HG02642 (cell line): Measurements from ENCODE around the gene RALGDS.
"Not testable (repeated sequence)": the region's sequence is repeated elsewhere in the genome, so short reads cannot be mapped to it uniquely, and the experiment has no call there.

Experiments
- ATAC-seq: cut with Tn5 transposase; IDR thresholded peaks from one replicate; pipeline ENCODE4 v1.9.1; 2021; ENCODE audit warnings: mild to moderate bottlenecking; ENCODE audit not compliant: unreplicated experiment, poor library complexity

The RALGDS gene

DNA sequence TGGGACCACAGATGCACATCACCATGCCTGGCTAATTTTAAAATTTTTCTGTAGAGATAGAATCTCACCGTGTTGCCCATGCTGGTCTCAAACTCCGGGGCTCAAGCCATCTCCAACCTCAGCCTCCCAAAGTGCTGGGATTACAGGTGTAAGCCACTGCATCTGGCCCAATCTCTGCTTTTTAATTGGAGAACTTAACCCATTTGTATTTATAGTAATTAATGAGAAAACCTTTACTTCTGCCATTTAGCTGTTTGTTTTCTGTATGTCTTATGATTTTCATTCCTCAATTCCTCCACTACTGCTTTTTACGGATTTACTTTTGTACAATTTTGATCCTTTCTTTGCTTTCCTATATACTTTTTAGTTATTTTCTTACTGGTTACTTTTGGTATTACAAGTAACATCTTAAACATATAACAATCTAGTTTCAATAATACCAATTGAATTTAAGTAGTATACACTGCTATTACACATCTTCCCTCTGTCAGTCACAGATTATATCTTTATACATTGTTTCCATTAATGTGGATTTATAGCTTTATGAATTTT, 26.1 kb downstream of the RALGDS start:
- no peak for ATAC-seq

- ATAC-seq: not testable (repeated sequence)
Measured at GRCh38 chr9:133094351-133094750, 26.7 kb downstream of the RALGDS start.

DNA sequence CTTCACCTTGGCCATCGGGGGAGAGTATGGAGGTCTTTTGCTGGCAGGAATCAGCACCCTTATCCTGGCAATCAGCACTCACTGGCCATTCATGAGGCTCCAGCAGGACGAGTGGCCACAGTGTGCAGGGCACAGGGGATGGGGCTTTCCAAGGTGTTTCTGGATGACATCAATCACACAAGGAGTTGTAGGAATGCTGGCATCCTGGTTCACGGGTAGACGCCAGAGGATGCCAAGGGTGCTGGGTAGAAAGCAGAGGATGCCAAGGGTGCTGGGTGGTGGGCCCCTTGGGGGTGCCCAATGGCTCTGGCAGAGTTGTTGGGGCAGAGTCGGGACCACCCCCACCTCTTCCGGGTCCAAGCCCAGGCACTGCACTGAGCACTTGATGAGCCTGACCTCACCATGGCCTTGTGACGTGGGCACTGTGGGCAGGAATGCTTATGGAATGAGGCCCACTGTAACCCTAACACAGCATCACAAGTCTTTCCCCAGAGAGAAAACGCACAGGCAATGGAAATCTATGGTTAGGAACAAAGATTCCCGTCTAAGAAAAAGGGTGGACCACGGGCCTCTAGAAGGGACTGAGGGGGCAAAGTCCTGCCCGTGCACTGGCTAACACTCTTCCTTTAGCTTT, 30.2 kb downstream of the RALGDS start:
- no peak for ATAC-seq

- ATAC-seq: no peak
Measured at GRCh38 chr9:133090187-133090586, 30.9 kb downstream of the RALGDS start.

DNA sequence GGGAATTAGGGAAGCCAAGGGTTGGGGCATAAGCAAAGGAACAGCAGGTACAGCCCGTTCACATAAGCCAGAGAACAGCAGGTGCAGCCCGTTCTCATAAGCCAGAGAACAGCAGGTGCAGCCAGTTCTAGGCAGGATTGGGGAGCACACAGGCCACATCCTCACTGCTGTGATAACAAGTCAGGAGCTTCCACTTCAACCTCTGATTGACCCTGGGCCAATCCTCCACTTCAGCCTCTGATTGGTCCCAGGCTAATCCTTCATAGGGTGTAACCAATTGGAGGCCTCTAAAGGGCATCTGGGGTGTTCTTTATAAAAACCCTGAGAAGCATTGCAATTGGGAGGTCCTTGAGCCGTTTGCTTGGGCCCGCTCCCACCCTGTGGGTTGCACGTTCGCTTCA, 31.8 kb downstream of the RALGDS start:
- ATAC-seq: no peak

DNA sequence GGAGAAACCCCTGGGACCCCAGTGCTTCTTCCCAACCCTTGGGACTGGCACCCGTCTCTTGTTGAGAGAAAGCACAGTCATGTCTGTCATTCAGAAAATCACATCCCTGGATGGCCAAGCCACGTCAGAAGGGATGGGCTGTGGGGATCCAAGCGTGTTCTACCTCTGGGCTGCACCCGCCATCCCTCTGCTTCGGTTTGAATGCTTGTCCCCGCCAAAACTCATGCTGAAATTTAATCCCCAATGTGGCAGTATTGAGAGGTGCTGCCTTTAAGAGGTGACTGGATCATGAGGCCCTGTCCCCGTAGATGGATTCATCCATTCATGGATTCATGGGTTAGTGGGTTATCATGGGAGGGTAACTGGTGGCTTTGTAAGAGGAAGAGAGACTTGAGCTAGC, 32.3 kb downstream of the RALGDS start:
- no peak for ATAC-seq

DNA sequence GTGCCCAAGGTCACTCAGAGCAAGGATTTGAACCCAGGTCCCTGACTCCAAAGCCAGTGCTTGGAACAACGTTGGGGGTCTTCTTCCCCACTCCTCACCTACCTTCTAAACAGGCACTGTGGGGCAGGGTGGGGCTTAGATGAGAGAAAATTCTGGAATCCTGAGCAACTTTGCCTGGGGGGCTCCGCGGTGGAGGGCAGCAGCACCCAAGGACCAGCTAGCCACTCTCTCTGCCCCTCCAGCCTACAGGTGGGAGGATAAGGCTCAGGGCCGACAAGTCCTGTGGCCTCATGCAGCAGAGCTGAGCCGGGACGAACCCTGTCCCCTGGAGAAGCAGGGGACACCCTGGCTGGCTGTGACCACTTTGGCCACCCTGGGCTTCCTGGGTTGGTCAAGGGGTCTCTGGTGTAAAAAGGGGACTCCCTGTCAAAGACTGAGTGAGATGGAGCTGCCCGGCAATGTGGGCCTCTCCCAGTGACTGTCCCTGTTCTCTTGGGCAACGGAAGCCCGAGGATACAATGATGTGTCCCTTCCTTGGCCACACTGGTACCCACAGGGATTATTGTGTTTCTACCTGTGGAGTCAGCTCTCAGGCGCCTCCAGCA, 32.8 kb downstream of the RALGDS start:
- no peak for ATAC-seq

DNA sequence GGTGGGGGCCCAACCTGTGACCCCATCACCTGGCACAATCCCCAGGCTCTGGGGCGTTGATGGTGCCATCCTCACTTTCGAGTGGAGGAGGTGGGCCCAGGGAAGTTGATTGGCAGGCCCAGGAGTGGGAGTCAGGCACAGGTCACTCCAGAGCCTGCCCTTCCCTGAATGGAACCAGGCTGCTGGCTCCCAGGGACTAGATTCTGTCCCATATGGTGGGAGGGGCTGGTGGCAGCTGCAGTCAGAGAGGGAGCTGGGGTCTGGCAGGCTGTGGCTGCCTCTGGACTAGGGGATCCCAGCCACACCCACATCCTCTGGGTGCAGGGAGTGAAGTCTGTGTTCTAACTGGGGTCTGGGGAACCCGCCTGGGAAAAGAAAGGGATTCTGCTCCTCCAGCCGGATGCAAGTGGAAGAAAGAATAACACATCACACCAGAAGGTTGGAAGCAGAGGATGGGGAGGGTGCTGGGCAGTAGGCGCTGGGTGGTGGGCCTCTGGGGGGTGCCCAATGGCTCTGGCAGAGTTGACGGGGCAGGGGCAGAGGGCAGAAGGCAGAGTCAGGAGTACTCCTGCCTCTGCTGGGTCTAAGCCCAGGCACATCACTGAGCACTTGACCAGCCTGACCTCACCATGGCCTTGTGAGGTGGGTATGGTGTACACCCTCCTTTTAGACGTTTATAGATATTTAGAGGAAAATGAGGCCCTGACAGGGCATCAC, 33.5 kb downstream of the RALGDS start:
- ATAC-seq: no peak

DNA sequence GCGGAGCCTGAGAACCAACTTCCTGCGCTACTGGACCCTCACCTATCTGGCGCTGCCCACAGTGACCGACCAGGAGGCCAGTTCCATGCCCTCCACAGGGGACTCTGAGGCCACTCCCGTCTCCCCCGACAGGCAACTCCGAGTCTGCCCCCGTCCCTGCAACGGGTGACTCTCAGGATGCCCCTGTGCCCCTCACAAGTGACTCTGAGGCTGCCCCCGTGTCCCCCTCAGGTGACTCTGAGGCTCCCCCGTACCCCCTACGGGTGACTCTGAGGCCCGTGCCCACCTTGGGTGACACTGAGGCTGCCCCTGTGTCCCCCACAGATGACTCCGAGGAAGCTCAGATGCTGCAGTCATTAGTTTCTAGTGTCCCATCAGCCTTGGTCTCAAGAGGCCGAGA, 34.1 kb downstream of the RALGDS start:
- no peak for ATAC-seq

DNA sequence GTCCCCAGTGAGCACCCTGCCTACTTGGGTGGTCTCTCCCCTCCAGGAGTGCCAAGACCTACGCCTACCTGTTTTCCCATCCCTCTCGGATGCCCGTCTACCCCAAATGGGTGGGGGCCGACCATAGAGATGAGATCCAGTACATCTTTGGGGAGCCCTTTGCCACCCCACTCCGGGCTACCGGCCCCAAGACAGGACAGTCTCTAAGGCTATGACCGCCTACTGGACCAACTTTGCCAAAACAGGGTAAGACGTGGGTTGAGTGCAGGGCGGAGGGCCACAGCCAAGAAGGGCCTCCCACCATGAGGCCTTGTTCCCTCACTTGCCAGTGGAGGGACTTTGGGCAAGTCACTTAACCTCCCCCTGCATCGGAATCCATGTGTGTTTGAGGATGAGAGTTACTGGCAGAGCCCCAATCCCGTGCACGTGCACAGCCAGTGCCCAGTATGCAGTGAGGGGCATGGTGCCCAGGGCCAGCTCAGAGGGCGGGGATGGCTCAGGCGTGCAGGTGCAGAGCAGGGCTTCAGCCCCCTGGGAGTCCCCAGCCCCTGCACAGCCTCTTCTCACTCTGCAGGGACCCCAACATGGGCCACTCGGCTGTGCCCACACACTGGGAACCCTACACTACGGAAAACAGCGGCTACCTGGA, 34.7 kb downstream of the RALGDS start:
- not testable (repeated sequence) for ATAC-seq

DNA sequence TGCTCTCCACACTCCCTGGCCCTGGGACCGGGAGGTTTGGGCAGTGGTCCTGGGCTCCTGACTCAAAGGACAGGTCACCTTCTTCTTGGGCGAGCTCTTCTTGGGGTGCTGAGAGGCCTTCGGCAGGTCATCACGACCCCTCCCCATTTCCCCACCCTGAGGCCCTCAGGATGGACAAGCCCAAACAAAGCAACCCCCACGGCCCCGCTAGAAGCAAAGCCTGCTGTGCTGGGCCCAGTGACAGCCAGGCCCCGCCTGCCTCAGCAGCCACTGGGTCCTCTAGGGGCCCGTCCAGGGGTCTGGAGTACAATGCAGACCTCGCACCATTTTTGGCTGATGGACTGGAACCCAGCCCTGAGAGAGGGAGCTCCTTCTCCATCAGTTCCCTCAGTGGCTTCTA, 37.4 kb downstream of the RALGDS start:
- not testable (repeated sequence) for ATAC-seq

DNA sequence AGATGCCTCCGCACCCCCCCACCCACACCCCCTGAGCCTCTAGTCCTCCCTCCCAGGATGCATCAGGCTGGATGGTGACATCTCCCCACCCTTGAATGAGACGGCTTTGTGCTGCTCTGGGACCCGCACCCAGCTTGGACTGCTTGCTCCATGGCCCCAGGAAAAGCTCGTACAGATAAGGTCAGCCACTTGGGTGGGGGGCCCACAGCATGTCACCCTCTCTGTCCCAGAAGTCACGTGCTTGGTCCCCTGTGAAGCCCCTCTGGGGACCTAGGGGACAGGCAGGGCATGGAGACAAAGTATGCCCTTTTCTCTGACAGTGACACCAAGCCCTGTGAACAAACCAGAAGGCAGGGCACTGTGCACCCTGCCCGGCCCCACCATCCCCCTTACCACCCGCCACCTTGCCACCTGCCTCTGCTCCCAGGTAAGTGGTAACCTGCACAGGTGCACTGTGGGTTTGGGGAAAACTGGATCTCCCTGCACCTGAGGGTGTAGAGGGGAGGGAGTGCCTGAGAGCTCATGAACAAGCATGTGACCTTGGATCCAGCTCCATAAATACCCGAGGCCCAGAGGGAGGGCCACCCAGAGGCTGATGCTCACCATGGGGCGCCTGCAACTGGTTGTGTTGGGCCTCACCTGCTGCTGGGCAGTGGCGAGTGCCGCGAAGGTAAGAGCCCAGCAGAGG, 38.9 kb downstream of the RALGDS start:
- not testable (repeated sequence) for ATAC-seq

- not testable (repeated sequence) for ATAC-seq
Measured at GRCh38 chr9:133080786-133081779, 40.0 kb downstream of the RALGDS start.

DNA sequence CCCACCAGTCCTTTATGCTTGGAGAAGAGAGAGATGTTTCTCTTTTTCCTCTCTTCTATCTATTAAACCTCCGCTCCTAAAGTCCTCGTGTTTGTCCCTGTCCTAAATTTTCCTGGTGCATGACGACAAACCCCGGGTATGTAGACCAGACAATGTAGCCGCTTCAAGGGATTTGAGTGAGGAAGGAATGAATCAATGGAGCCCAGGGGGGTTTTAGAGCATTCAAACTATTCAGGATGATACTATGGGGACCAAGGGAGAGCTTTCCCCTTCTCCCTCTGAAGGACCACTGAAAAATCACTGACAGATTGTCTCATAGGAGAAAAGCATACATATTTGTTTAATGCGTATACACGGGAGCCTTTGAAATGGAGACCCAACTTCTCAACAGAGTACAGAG, 40.9 kb downstream of the RALGDS start:
- ATAC-seq: no peak

DNA sequence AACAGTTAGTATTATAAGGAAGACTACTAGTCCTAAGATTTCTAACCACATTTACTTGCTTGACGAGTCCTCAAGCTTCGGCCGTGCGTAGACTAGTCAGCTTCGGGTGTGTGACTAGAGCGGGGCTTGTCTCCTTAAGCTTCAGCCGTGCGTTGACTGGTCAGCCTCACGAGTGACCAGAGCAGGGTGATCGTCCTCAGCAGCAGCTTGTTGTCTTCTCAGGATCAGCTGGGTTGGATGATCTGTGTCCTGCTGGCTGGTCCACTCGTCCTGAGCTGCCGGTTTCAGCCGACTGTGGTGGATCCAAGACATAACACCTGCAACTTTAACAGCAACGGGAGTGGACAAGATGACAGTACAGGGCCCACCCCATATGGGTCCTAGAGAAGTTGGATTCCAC, 42.6 kb downstream of the RALGDS start:
- ATAC-seq: no peak

- ATAC-seq: no peak
Measured at GRCh38 chr9:133076691-133077090, 44.3 kb downstream of the RALGDS start.

DNA sequence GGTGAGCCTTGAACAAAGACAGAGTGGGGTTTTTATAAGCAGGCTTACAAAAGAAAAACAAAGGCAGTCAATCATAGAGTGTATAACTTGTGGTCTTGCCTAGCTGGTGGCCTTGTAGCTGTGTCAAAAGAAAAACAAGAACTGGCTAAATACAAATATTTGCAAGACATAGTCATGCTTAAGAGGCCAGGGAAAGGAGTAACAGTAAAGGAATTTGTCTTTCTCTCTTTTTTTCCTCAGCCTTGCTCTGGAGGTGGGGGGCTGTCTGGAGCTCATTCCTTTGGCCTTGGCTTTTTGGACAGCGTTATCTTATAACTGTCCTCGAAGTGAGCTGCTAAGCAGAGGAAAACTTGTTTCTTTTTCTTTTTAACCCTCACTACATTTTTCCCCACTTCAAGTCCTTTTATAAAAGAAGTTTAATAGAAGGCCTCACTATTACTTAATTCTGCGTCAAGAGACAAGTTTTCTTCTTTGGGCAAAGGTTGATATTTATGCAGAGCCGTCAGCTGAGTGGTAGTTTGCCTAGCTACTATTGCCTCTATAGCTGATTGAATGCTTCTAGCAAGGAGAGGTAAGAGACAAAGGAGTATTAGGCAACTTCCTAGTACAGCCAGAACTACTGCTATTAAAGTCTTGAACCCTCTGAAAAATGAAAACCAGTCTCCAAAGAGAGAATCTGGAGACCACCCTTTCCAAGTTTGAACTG, 45.0 kb downstream of the RALGDS start:
- no peak for ATAC-seq

DNA sequence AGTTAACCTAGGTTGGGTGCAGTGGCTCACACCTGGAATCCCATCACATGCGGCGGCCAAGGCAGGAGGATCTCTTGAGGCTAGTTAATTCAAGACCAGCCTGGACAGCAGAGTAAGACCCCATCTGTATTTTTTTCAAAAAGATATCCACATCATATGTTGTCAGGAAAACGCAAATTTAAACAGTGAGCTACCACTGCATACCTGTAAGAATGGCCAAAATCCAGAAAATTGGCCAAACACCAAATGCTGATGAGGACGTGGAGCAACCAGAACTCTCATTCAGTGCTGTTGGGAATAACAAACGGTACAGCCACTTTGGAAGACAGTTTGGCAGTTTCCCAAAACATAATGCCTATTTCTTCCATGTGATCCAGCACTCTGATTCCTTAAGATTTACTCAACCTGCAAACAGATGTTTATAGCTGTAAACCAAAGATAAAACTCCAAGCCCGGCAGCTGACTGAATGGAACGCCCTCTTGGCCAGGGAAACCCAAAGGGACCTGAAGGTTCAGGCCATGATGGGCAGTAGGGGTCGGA, 46.9 kb downstream of the RALGDS start:
- ATAC-seq: no peak
